Fibroblast of pulmonary artery (primary cell): ENCODE results near the gene ZNF844.
"Not testable (repeated sequence)": the region's sequence is repeated elsewhere in the genome, so short reads cannot be mapped to it uniquely, and the experiment has no call there.

Experiments
- DNase-seq: peaks from one replicate; pipeline ENCODE4 v3.0.0-alpha.2; 2010; ENCODE audit warnings: low read depth
- H3K4me3 ChIP-seq: replicated peaks from 2 replicates; pipeline ENCODE4 v1.5.1; 2011; ENCODE audit warnings: low read depth, mild to moderate bottlenecking, control low read depth, low read length, moderate library complexity
- TF ChIP-seq, protein P1 (sequence below): IDR thresholded peaks from 2 replicates; pipeline ENCODE4 v1.5.1; 2011; ENCODE audit warnings: mild to moderate bottlenecking, control low read depth, low read length, inconsistent platforms; ENCODE audit errors: missing control alignments

ZNF844 gene

GRCh38 chr19:12092956-12093355 is 28.4 kb downstream of the ZNF844 start:
- TF ChIP-seq, protein P1, sequence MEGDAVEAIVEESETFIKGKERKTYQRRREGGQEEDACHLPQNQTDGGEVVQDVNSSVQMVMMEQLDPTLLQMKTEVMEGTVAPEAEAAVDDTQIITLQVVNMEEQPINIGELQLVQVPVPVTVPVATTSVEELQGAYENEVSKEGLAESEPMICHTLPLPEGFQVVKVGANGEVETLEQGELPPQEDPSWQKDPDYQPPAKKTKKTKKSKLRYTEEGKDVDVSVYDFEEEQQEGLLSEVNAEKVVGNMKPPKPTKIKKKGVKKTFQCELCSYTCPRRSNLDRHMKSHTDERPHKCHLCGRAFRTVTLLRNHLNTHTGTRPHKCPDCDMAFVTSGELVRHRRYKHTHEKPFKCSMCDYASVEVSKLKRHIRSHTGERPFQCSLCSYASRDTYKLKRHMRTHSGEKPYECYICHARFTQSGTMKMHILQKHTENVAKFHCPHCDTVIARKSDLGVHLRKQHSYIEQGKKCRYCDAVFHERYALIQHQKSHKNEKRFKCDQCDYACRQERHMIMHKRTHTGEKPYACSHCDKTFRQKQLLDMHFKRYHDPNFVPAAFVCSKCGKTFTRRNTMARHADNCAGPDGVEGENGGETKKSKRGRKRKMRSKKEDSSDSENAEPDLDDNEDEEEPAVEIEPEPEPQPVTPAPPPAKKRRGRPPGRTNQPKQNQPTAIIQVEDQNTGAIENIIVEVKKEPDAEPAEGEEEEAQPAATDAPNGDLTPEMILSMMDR, result no peak
- DNase-seq, result peak; percentile 21
- peak overlapping the region; percentile 75 for H3K4me3 ChIP-seq

DNA sequence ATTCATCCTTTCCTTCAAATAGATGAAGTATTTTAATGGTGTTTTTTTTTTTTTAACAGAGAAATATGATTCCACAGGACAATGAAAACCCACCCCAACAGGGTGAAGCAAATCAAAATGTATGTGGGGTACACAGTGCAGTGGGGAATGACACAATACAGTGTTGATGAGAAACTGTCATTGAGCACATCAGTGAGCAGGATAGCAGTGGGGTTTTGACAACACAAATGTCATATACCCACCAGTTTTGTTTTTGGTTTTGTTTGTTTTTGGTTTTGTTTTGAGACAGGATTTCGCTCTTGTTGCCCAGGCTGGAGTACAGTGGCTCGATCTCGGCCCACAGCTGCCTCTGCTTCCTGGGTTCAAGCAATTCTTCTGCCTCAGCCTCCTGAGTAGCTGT is 29.2 kb downstream of the ZNF844 start:
- no peak overlapping the region for H3K4me3 ChIP-seq
- TF ChIP-seq, protein P1, result no peak
- DNase-seq, result no peak

- TF ChIP-seq, protein P1, result no peak
- DNase-seq, result peak; percentile 24
- no peak overlapping the region for H3K4me3 ChIP-seq
These were observed 30.7 kb downstream of the ZNF844 start for GRCh38 chr19:12095111-12095790.

GRCh38 chr19:12098040-12098439 is 33.5 kb downstream of the ZNF844 start:
- no peak for DNase-seq
- no peak overlapping the region for H3K4me3 ChIP-seq
- TF ChIP-seq, protein P1, result no peak

DNA sequence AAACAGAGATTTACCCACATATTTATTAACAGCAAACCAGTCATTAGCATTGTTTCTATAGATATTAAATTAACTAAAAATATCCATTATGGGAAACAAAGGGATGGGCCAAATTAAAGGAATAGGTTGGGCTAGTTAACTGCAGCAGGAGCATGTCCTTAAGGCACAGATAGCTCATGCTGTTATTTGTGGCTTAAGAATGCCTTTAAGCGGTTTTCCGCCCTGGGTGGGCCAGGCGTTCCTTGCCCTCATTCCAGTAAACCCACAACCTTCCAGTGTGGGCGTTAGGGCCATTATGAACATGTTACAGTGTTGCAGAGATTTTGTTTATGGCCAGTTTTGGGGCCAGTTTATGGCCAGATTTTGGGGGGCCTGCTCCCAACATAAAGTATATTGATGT is 39.4 kb downstream of the ZNF844 start:
- not testable (repeated sequence) for DNase-seq

GRCh38 chr19:12111176-12111575 is 46.6 kb downstream of the ZNF844 start:
- no peak overlapping the region for H3K4me3 ChIP-seq
- no peak for DNase-seq
- TF ChIP-seq, protein P1, result no peak

More for the DNA sequence above, 39.4 kb downstream of the ZNF844 start:
- H3K4me3 ChIP-seq, result not testable (repeated sequence)

GRCh38 chr19:12111943-12112637 is 47.6 kb downstream of the ZNF844 start:
- TF ChIP-seq, protein P1, result no peak
- no peak overlapping the region for H3K4me3 ChIP-seq

More at GRCh38 chr19:12111943-12112637, 47.6 kb downstream of the ZNF844 start:
- no peak for DNase-seq
